CD4-positive, CD25-positive, alpha-beta regulatory T cell (primary cell): ENCODE measurements around the gene WIPF1. TPM values are rescaled to one million over a fixed set of nuclear protein-coding genes. Genes with fewer than 3 reads are reported as not detected.

Experiments
- ATAC-seq, 2 donors: fragments of 150-1000 bp; cut with Tn5 transposase; one replicate each; pipeline ENCODE4 v1.10.0; 2021; ENCODE audit warnings: low read depth in 2 of 2, moderate number of reproducible peaks in 2 of 2, moderate library complexity in 1 of 2
- DNase-seq, 3 donors: peaks; one replicate each; pipeline versions ENCODE4 v3.0.0 to v3.0.0-alpha.2; 2012 to 2022; ENCODE audit warnings: mixed read lengths in 1 of 3
- H3K27ac ChIP-seq: one replicate; pipeline ENCODE4 v1.7.0; 2013; ENCODE audit warnings: mild to moderate bottlenecking, low read length; ENCODE audit not compliant: insufficient read depth, poor library complexity, severe bottlenecking
- H3K27me3 ChIP-seq: one replicate; pipeline ENCODE4 v1.7.0; 2013; ENCODE audit warnings: low read length; ENCODE audit not compliant: control insufficient read depth, insufficient read depth
- H3K36me3 ChIP-seq: one replicate; pipeline ENCODE4 v1.7.0; 2013; ENCODE audit warnings: mild to moderate bottlenecking, low read length, moderate library complexity; ENCODE audit not compliant: control insufficient read depth, insufficient read depth
- H3K4me1 ChIP-seq: 2 replicates; pipeline ENCODE4 v1.7.0; 2013; ENCODE audit warnings: mild to moderate bottlenecking, low read length; ENCODE audit not compliant: insufficient read depth, control insufficient read depth, poor library complexity, severe bottlenecking
- H3K4me3 ChIP-seq: one replicate; pipeline ENCODE4 v1.7.0; 2013; ENCODE audit warnings: low read depth, mild to moderate bottlenecking, low read length, moderate library complexity
- H3K9me3 ChIP-seq, 2 experiments: 1 replicate in 1 of 2; 2 replicates in 1 of 2; pipeline ENCODE4 v1.7.0; 2013; ENCODE audit warnings: low read length in 2 of 2, mild to moderate bottlenecking in 1 of 2, moderate library complexity in 1 of 2; ENCODE audit not compliant: control insufficient read depth in 2 of 2
- H3K27ac Mint-ChIP-seq, 3 donors: one replicate each; pipeline ENCODE4 v1.8.0; 2020 to 2022; ENCODE audit warnings: mild to moderate bottlenecking in 3 of 3, mixed read lengths in 3 of 3, moderate library complexity in 2 of 3
- H3K27me3 Mint-ChIP-seq: one replicate; pipeline ENCODE4 v1.8.0; 2022; ENCODE audit warnings: mild to moderate bottlenecking, mixed read lengths
- H3K36me3 Mint-ChIP-seq: one replicate; pipeline ENCODE4 v1.8.0; 2020; ENCODE audit warnings: mixed read lengths
- H3K4me1 Mint-ChIP-seq, 4 donors: one replicate each; pipeline ENCODE4 v1.8.0; 2020 to 2022; ENCODE audit warnings: mixed read lengths in 4 of 4, mild to moderate bottlenecking in 1 of 4
- H3K4me3 Mint-ChIP-seq, 4 donors: one replicate each; pipeline ENCODE4 v1.8.0; 2020 to 2022; ENCODE audit warnings: mild to moderate bottlenecking in 4 of 4, mixed read lengths in 4 of 4, moderate library complexity in 3 of 4
- H3K9me3 Mint-ChIP-seq, 7 donors: one replicate each; pipeline ENCODE4 v1.8.0; 2020 to 2022; ENCODE audit warnings: mixed read lengths in 7 of 7, mild to moderate bottlenecking in 3 of 7, moderate library complexity in 2 of 7
- polyA plus RNA-seq, 4 donors: library from polyadenylated mRNA; unstranded; fragments of 300-500 nt; fragmentation: Illumina TruSeq; gene quantifications; one replicate each; pipeline ENCODE4 v1.2.3, GENCODE V29; 2021
- total RNA-seq: library from RNA; stranded (reverse); gene quantifications from one replicate; pipeline ENCODE4 v1.2.3, GENCODE V29; 2022

WIPF1 gene
- total and polyA plus RNA-seq, 5 donors from 2014 or later = 95.5 to 473 (median 110) TPM

DNA sequence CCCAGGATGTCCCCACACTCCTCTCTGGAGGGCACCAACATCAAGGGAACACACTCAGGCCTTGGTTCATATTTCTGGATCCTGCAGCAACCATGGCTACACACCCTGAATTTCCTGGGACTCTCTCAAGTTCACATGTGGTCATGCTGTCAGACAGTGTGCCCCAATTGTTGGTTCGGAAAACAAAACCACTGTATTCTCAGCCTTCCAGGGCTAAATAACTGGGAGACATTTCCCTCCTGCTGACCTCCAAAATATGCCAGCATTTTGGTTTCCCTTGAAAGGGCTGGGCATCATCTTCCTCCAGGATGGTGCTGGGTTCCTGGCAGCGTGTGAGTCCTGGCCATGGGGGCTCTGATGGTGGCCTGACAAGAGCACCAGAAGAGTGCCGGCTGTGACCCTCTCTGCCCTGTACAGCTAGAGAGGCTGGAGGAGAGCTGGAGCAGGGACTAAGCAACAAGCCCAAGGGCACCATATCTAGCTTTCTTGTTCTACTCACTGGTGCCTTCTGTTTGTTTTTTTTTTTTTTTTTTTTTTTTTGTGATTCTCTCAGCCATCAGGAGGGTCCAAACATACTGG lies 37.5 kb upstream of the WIPF1 start:
- H3K4me3 Mint-ChIP-seq = peak overlapping the region; percentile 91 to 100 (median 94)
- Histone ChIP-seq H3K4me1 (peaks cover 60% of the 10 kb centered on the region), H3K9me3 (no peaks in the 10 kb centered on the region), H3K27ac (peak overlapping the region; percentile 87), H3K4me3 (peak overlapping the region; percentile 95), H3K36me3 (peaks cover 10% of the 10 kb centered on the region), H3K27me3 (no peaks in the 10 kb centered on the region)
- peaks cover 0 to 3% (median 0%) of the 10 kb centered on the region in 7 donors for H3K9me3 Mint-ChIP-seq
- DNase-seq (no peak), ATAC-seq (no peak)
- peaks cover 40 to 73% (median 57%) of the 10 kb centered on the region in 4 donors for H3K4me1 Mint-ChIP-seq
- H3K27ac Mint-ChIP-seq = peak overlapping the region; percentile 92 to 99 (median 92)
- peaks cover 32% of the 10 kb centered on the region for H3K36me3 Mint-ChIP-seq
- H3K27me3 Mint-ChIP-seq = no peaks in the 10 kb centered on the region

DNA sequence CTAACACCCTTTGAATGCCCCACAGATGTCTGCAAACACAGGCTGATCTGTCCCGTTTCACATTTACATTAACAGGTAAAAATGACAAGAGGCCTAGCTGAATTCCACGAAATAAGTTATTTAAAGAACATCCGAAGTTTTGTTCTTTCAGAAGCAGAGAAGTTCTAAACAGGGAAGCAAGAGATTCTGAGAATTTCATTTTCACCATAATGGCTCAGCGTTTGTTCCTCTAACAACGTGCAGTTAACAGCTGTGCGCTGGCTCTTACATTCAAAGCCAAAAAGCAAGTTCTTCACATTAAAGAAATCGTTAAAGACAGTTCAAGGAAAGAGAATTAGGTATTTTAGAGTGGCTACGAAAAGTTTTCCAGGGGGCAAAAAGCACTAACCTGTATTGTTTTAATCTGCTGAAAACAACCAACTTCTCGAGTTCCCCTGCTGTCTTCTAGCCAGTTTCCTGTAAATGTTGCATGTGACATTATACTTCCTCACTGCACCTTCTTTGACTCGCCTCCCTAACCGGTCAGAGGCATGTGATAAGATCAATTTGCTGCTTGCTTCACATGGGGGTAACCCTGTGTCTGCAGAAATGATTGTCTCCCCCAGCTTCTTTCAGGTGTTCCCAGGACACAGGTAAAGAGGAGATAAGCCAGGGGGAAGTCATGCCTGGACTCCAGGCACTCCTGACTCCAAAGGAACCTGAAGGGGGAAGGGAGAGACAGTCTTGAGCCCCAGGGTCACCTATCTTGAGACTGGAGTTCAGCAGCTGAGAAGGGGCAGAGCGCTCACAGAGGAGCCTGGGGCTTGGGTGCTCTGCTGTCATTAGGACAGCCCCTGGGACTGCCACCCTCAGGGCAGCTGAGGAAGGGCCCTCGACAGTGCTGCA lies 36.8 kb upstream of the WIPF1 start:
- H3K4me3 ChIP-seq = peak overlapping the region; percentile 95
- H3K9me3 Mint-ChIP-seq = peaks cover 0 to 3% (median 0%) of the 10 kb centered on the region in 7 donors

DNA sequence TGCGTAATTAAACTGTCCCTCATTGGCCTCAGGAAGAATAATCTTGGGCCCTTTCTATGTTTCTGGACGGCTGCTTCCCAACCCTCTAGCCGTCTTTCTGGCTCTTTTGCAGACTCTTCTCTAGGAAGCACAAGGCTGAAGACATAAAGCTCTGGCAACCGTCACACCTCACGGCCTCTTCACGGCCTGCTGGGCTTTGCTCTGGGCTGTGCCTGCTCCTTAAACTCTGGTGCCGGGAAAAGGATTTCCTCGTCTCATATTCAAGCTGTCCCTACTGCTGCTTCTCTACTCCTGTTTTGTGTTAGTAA lies 36.0 kb upstream of the WIPF1 start:
- peak overlapping the region; percentile 92 to 99 (median 92) for H3K27ac Mint-ChIP-seq
- H3K4me3 Mint-ChIP-seq = peak overlapping the region; percentile 91 to 100 (median 94)
- H3K9me3 ChIP-seq = no peaks in the 10 kb centered on the region
- ATAC-seq (no peak), DNase-seq (no peak)
- H3K4me1 ChIP-seq = peaks cover 65% of the 10 kb centered on the region
- H3K27me3 Mint-ChIP-seq = no peaks in the 10 kb centered on the region
- H3K4me1 Mint-ChIP-seq = peaks cover 42 to 73% (median 66%) of the 10 kb centered on the region in 4 donors
- H3K27me3 ChIP-seq = no peaks in the 10 kb centered on the region
- H3K9me3 Mint-ChIP-seq = peaks cover 0 to 2% (median 0%) of the 10 kb centered on the region in 7 donors
- peak overlapping the region; percentile 95 for H3K4me3 ChIP-seq
- H3K36me3 Mint-ChIP-seq = peaks cover 43% of the 10 kb centered on the region
- H3K36me3 ChIP-seq = peaks cover 24% of the 10 kb centered on the region
- peak overlapping the region; percentile 87 for H3K27ac ChIP-seq

More for the DNA sequence above, 36.8 kb upstream of the WIPF1 start:
- DNase-seq (peak; percentile 25 to 91 (median 60)), ATAC-seq (peak; percentile 76 to 77)
- peaks cover 39% of the 10 kb centered on the region for H3K36me3 Mint-ChIP-seq
- H3K27me3 Mint-ChIP-seq = no peaks in the 10 kb centered on the region
- H3K27ac ChIP-seq = peak overlapping the region; percentile 87
- H3K4me1 Mint-ChIP-seq = peaks cover 47 to 74% (median 65%) of the 10 kb centered on the region in 4 donors
- H3K4me1 ChIP-seq = peaks cover 61% of the 10 kb centered on the region
- peaks cover 17% of the 10 kb centered on the region for H3K36me3 ChIP-seq
- H3K4me3 Mint-ChIP-seq = peak overlapping the region; percentile 91 to 100 (median 94)
- H3K27ac Mint-ChIP-seq = peak overlapping the region; percentile 92 to 99 (median 92)
- H3K27me3 ChIP-seq = no peaks in the 10 kb centered on the region
- no peaks in the 10 kb centered on the region for H3K9me3 ChIP-seq

GRCh38 chr2:174632841-174633622 lies 35.4 kb upstream of the WIPF1 start:
- H3K36me3 ChIP-seq = peaks cover 29% of the 10 kb centered on the region
- no peaks in the 10 kb centered on the region for H3K27me3 ChIP-seq
- H3K4me1 Mint-ChIP-seq = peaks cover 39 to 75% (median 67%) of the 10 kb centered on the region in 4 donors
- no peaks in the 10 kb centered on the region for H3K27me3 Mint-ChIP-seq
- H3K9me3 Mint-ChIP-seq = no peaks in the 10 kb centered on the region
- H3K4me3 Mint-ChIP-seq = peak overlapping the region; percentile 91 to 100 (median 94)
- H3K4me3 ChIP-seq = peak overlapping the region; percentile 95
- peak overlapping the region; percentile 87 for H3K27ac ChIP-seq
- DNase-seq = peak in 2 of 3 donors; percentile 27 to 65
- peaks cover 48% of the 10 kb centered on the region for H3K36me3 Mint-ChIP-seq
- H3K4me1 ChIP-seq = peaks cover 70% of the 10 kb centered on the region
- H3K9me3 ChIP-seq = no peaks in the 10 kb centered on the region
- peak overlapping the region; percentile 92 to 99 (median 92) for H3K27ac Mint-ChIP-seq
- ATAC-seq = no peak

DNA sequence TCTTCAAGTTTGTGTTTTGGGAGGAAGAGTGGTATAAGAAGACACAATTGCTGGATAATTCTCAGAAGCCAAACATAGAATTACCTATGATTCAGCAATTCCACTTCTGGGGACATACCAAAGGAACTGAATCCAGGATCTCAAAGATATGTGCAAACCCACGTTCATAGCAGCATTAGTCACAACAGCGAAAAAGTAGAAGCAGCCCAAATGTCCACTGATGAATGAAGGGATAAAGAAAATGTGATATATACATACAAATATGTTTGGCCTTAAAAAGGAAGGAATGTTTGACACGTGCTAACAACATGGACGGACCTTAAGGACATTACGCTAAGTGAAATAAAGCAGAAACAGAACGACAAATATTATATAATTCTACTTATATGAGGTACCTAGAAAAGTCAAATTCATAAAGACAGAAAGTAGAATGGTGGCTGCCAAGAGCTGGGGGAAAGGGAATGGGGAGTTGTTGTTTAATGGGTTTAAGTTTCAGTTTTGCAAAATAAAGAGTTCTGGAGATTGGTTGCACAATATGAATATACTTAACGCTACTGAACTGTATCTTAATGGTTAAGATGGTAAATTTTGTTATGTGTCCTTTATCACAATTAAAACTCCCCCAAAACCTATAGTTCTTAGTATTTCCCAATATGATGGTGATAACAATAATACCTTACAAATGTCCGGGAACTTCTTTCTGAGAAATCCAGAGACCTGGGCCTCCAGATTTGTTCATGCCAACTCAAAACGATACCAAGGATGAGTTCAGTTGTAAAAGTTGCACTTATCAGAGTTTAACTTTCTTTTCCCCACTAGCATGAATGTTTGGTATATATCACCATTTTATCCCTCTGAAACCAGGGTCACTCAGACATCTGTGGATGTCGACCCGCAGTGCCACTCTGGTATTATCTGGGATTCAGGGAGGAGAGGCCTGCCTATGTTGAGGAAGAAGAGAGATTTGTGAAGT lies 33.7 kb upstream of the WIPF1 start:
- H3K4me3 ChIP-seq = peak overlapping the region; percentile 95
- peaks cover 40 to 81% (median 71%) of the 10 kb centered on the region in 4 donors for H3K4me1 Mint-ChIP-seq

GRCh38 chr2:174630107-174630506 lies 32.5 kb upstream of the WIPF1 start:
- DNase-seq (no peak), ATAC-seq (no peak)
- Histone ChIP-seq H3K27me3 (no peaks in the 10 kb centered on the region), H3K4me3 (peak overlapping the region; percentile 95), H3K27ac (peak overlapping the region; percentile 5), H3K36me3 (peaks cover 48% of the 10 kb centered on the region), H3K9me3 (no peaks in the 10 kb centered on the region), H3K4me1 (peaks cover 72% of the 10 kb centered on the region)
- Mint-ChIP-seq H3K9me3 (no peaks in the 10 kb centered on the region), H3K27me3 (no peaks in the 10 kb centered on the region), H3K36me3 (peaks cover 66% of the 10 kb centered on the region), H3K4me1 (peaks cover 35 to 80% (median 73%) of the 10 kb centered on the region in 4 donors), H3K4me3 (peak overlapping the region; percentile 91 to 100 (median 94)), H3K27ac (peak overlapping the region; percentile 82 to 92 (median 92))

More for the DNA sequence above, 33.7 kb upstream of the WIPF1 start:
- peak overlapping the region; percentile 92 to 99 (median 92) for H3K27ac Mint-ChIP-seq
- Histone ChIP-seq H3K27me3 (no peaks in the 10 kb centered on the region), H3K4me1 (peaks cover 79% of the 10 kb centered on the region), H3K27ac (peak overlapping the region; percentile 87), H3K9me3 (no peaks in the 10 kb centered on the region), H3K36me3 (peaks cover 41% of the 10 kb centered on the region)
- H3K36me3 Mint-ChIP-seq = peaks cover 57% of the 10 kb centered on the region
- H3K4me3 Mint-ChIP-seq = peak overlapping the region; percentile 91 to 100 (median 94)
- H3K27me3 Mint-ChIP-seq = no peaks in the 10 kb centered on the region
- ATAC-seq (no peak), DNase-seq (peak in 1 of 3 donors; percentile 66)
- no peaks in the 10 kb centered on the region for H3K9me3 Mint-ChIP-seq
